NT2/D1 (cell line): ENCODE results near the gene SMCR8.

Source experiments
- DNase-seq: peaks from one replicate; pipeline ENCODE4 v3.0.0-alpha.2; 2011; ENCODE audit warnings: low read depth, low spot score
- H3K27me3 ChIP-seq: 2 replicates; pipeline ENCODE4 v1.6.0; 2011; ENCODE audit warnings: mild to moderate bottlenecking; ENCODE audit not compliant: insufficient read length, insufficient read depth
- H3K36me3 ChIP-seq: 2 replicates; pipeline ENCODE4 v1.6.1; 2011; ENCODE audit warnings: mild to moderate bottlenecking, low read length, mixed read lengths; ENCODE audit not compliant: insufficient read depth, insufficient read length
- H3K4me1 ChIP-seq: 2 replicates; pipeline ENCODE4 v1.5.1; 2011; ENCODE audit not compliant: insufficient read depth, insufficient read length
- H3K4me3 ChIP-seq: 2 replicates; pipeline ENCODE4 v1.5.1; 2011; ENCODE audit warnings: low read depth; ENCODE audit not compliant: insufficient read length
- H3K9ac ChIP-seq: 2 replicates; pipeline ENCODE4 v1.6.0; 2011; ENCODE audit warnings: low read depth; ENCODE audit not compliant: insufficient read length
- H3K9me3 ChIP-seq: 2 replicates; pipeline ENCODE4 v1.5.1; 2011; ENCODE audit warnings: mild to moderate bottlenecking, low read length; ENCODE audit not compliant: insufficient read depth
- SUZ12 ChIP-seq: IDR thresholded peaks from 2 replicates; pipeline ENCODE4 v1.6.1; 2011; ENCODE audit not compliant: insufficient read length, insufficient read depth; ENCODE audit errors: extremely low read depth
- YY1 ChIP-seq: IDR thresholded peaks from 2 replicates; pipeline ENCODE4 v1.6.1; 2011; ENCODE audit not compliant: insufficient read length, insufficient read depth
- ZNF274 ChIP-seq: IDR thresholded peaks from 2 replicates; pipeline ENCODE4 v1.6.1; 2011; ENCODE audit warnings: mild to moderate bottlenecking, low read depth, low read length

SMCR8 gene

DNA sequence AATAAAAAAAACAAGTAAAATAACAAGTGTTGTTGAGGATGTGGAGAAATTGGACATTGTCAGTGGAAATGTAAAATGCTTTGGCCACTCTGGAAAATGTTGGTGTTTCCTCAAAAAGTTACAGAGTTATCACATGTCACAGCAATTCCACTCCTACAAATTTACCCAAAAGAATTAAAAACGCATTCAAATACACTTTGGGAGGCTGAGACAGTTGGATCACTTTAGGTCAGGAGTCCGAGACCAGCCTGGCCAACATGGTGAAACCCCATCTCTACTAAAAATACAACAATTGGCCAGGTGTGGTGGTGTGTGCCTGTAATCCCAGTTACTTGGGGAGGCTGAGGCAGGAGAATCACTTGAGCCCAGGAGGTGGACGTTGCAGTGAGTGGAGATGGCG lies 5.9 kb upstream of the SMCR8 start:
- Histone ChIP-seq H3K4me1 (no peaks in the 10 kb centered on the region), H3K4me3 (no peak overlapping the region), H3K9ac (no peak overlapping the region), H3K36me3 (peaks cover 82% of the 10 kb centered on the region), H3K9me3 (peaks cover 5% of the 10 kb centered on the region; the same call in 1 of the 2 replicates), H3K27me3 (no peaks in the 10 kb centered on the region)
- TF ChIP-seq YY1 (no peak), SUZ12 (no peak), ZNF274 (no peak)
- DNase-seq, result no peak

DNA sequence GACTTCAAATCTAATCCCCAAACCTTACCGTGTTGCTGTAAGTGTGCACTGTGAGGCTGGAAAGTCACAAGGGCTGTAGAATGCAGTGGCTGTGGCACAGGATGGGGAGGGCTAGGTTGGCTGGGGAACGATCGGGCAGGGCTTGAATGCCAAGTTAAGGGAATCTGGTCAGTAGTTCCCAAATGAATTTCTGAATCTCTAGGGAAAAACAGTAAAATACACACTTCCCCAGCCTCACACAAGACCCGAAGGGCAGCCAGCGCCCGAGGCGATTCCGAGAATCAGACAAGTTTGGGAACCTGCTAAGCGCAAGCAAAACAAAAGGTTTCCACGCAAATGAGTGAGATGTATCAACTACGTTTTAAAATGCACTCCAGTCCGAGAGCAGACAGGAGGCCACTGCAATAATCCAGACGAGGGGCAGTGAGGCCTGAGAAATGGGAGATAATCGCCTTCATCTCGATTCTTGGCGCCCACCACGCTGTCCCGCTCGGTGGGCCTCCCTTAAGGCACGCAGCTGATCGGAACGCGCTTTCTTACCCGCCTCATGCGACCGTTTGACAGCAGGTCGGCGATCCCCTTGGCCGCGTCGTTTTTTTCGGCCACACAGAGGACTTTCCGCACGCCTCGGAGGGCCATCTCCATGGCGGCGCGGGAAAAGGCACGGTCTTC lies 898 bp upstream of the SMCR8 start:
- peaks cover 10% of the 10 kb centered on the region for H3K4me1 ChIP-seq
- H3K9me3 ChIP-seq, result peaks cover 34% of the 10 kb centered on the region
- TF ChIP-seq SUZ12, result no peak
- no peak for TF ChIP-seq YY1
- TF ChIP-seq ZNF274, result no peak
- peaks cover 69% of the 10 kb centered on the region for H3K36me3 ChIP-seq
- H3K9ac ChIP-seq, result peak overlapping the region; percentile 97
- DNase-seq, result no peak
- H3K4me3 ChIP-seq, result peak overlapping the region; percentile 94
- H3K27me3 ChIP-seq, result no peaks in the 10 kb centered on the region

GRCh38 chr17:18315562-18315922 lies 449 bp downstream of the SMCR8 start:
- Histone ChIP-seq H3K4me1 (peaks cover 12% of the 10 kb centered on the region), H3K9ac (peak overlapping the region; percentile 83), H3K36me3 (peaks cover 75% of the 10 kb centered on the region), H3K4me3 (peak overlapping the region; percentile 94), H3K9me3 (peaks cover 34% of the 10 kb centered on the region), H3K27me3 (no peaks in the 10 kb centered on the region)
- no peak for DNase-seq
- TF ChIP-seq YY1 (no peak), SUZ12 (no peak), ZNF274 (no peak)

DNA sequence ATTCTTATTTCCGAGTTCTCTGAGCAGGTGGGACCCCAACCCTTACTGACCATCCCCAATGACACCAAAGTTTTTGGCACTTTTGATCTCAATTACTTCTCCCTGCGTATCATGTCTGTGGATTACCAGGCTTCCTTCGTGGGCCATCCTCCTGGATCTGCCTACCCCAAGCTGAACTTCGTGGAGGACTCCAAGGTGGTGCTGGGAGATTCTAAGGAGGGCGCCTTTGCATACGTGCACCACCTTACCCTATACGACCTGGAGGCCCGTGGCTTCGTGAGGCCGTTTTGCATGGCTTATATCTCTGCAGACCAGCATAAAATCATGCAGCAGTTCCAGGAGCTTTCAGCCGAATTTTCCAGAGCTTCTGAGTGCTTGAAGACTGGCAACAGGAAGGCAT lies 868 bp downstream of the SMCR8 start:
- TF ChIP-seq SUZ12 (no peak), ZNF274 (no peak), YY1 (no peak)
- Histone ChIP-seq H3K4me1 (peaks cover 12% of the 10 kb centered on the region), H3K36me3 (peaks cover 75% of the 10 kb centered on the region), H3K9me3 (peaks cover 34% of the 10 kb centered on the region), H3K27me3 (no peaks in the 10 kb centered on the region), H3K4me3 (peak overlapping the region; percentile 94), H3K9ac (peak overlapping the region; percentile 83)
- no peak for DNase-seq

DNA sequence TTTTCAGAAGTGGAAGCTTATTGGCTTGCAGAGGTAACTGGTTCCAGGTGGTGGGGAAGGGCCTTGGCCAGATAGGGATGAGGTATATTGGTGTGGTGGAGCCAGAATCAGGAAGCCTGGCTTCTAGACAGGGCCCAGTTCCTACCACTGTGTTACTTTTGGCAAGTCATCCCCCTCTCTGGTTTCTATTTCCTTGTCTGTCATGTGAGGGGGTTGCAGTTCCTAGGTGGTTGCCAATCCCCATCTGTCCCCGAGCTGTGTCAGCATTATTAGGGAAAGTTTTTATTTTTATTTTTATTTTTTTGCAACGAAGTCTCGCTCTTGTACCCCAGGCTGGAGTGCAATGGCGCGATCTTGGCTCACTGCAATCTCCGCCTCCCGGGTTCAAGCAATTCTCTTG lies 3.0 kb downstream of the SMCR8 start:
- H3K4me3 ChIP-seq, result no peak overlapping the region
- DNase-seq, result no peak
- H3K36me3 ChIP-seq, result peaks cover 70% of the 10 kb centered on the region
- no peaks in the 10 kb centered on the region for H3K27me3 ChIP-seq
- TF ChIP-seq ZNF274 (no peak), YY1 (no peak), SUZ12 (no peak)
- peaks cover 34% of the 10 kb centered on the region for H3K9me3 ChIP-seq
- H3K9ac ChIP-seq, result no peak overlapping the region
- H3K4me1 ChIP-seq, result peaks cover 12% of the 10 kb centered on the region

GRCh38 chr17:18318771-18319450 lies 3.8 kb downstream of the SMCR8 start:
- H3K36me3 ChIP-seq, result peaks cover 70% of the 10 kb centered on the region
- no peak for DNase-seq

DNA sequence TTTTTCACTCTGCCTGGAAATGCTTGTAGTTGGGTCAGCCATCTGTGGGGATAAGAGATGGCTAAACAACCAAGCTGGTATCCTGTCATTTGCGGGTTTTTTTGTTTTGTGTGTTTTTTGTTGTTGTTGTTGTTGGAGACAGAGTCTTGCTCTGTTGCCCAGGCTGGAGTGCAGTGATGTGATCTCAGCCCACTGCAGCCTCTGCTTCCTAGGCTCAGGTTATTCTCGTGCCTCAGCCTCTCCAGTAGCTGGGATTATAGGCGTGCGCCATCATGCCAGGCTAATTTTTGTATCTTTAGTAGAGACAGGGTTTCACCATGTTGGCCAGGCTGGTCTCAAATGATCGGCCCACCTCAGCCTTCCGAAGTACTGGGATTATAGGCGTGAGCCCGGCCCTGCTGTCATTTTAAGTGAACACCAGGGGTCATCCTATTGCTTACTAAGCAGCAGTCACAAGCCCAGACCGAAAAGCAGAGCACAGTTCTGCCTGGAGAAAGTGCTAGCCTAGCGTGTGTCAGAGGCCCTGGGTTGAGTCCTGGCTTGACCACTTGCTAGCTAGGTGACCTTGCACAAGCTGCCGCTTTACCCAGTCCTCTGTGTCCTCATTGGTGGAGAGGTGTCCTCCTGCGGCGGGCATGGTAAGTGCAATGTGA lies 4.6 kb downstream of the SMCR8 start:
- DNase-seq, result no peak
- peak overlapping the region; percentile 32 for H3K9ac ChIP-seq
- H3K27me3 ChIP-seq, result no peaks in the 10 kb centered on the region
- H3K9me3 ChIP-seq, result peaks cover 29% of the 10 kb centered on the region
- no peak overlapping the region for H3K4me3 ChIP-seq
- H3K4me1 ChIP-seq, result peaks cover 12% of the 10 kb centered on the region
- TF ChIP-seq SUZ12 (no peak), ZNF274 (no peak), YY1 (no peak)
- peaks cover 77% of the 10 kb centered on the region for H3K36me3 ChIP-seq

More at GRCh38 chr17:18318771-18319450, 3.8 kb downstream of the SMCR8 start:
- Histone ChIP-seq H3K9me3 (peaks cover 29% of the 10 kb centered on the region), H3K4me3 (no peak overlapping the region), H3K9ac (no peak overlapping the region), H3K4me1 (peaks cover 12% of the 10 kb centered on the region), H3K27me3 (no peaks in the 10 kb centered on the region)
- TF ChIP-seq SUZ12 (no peak), ZNF274 (no peak), YY1 (no peak)
